CD4-positive, alpha-beta T cell treated with Interleukin-12 subunit alpha and Interleukin-12 subunit beta, for 1 hour (primary cell): ENCODE measurements around the gene CALCOCO2.
A peak's percentile ranks its signal among the peaks of the same experiment; 100 is the strongest.
"Not testable (repeated sequence)": the region's sequence is repeated elsewhere in the genome, so short reads cannot be mapped to it uniquely, and the experiment has no call there.

ENCODE experiments used
- DNase-seq: peaks from one replicate; pipeline ENCODE4 v3.0.0-alpha.2; 2020

The CALCOCO2 gene, protein sequence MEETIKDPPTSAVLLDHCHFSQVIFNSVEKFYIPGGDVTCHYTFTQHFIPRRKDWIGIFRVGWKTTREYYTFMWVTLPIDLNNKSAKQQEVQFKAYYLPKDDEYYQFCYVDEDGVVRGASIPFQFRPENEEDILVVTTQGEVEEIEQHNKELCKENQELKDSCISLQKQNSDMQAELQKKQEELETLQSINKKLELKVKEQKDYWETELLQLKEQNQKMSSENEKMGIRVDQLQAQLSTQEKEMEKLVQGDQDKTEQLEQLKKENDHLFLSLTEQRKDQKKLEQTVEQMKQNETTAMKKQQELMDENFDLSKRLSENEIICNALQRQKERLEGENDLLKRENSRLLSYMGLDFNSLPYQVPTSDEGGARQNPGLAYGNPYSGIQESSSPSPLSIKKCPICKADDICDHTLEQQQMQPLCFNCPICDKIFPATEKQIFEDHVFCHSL

DNA sequence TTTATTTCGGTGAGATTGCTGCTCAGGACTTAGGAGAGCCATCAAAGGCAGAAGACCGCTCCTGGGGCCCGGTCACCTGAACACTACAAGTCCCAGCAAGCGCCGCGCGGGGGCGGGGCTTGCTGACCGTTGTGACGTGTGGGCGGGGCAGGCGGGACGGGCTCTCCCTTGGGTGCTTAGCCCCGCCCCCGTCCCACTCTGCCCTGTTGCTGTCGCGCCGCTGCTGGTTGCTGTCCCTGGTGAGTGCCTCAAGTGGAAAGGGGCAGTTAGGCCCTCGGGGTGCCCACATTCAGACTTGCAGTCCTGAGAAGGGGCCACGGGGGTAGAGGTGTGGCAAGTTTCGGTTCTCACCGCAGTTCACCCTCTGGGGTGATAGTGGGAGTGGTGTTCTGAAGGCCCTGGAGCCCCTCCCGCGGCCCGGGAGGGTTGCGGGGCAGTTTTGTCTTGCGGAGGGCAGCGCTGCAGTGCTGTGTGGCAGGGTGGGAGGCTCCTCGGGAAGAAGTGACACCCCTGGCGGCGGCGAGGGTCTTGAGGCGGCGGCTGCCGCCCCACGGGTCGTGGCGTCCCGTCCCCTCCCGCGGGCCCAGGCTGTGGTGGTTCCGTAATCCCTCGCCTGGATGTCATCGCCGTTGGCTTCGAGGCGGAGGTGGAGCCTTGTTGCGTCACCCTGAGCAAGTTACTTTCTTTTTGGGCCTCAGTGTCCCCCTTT is at the start of gene CALCOCO2:
CALCOCO2 (plus strand) TSS at position 196 of the 709 bp plus-strand sequence. CDS start 10,673 bp downstream, outside the sequence.
- DNase-seq, result peak; percentile 92

DNA sequence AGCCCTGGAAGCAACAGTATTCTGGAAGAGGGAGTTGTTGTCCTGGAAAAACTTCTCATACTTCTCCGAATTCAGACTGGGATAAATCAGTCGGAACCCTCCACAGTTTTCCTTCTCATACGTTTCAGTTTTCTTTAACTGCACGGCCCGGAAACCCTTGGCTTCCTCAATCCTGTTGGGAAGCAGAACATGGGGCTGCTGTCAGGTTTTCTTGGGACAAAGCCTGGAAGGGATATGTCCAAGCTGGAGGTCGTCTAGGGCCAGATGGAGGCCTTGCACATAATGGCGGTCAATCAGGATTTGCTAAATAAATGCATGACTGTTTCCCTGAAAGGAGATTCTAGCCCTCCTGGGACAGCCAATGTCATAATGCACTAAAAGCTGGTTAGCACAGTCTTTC is 43.0 kb upstream of the CALCOCO2 start:
- no peak for DNase-seq

DNA sequence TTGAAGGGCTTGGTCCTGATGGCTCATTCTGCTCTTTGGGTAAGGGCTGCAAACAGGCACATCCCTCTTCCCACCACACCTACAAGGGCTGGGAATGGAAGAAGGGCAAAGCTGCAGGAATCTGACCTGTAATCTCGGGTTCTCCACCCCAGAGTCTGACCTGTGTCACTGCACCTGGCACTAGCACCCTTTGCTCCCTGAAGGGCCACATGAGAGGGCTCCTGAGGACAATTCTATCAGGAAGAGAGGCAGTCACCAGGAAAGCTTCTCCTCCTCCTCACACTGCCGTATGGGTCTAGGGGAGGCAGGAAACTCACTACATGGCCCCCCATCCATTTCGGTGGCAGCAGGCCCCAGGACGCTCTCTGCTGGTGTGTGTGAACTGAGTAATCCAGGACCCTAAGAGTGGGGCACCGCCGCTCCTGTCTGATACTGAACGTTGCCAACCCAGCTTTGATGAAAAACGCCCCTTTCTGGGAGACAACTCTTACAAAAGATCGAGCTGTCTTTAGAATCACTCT is 40.2 kb upstream of the CALCOCO2 start:
- no peak for DNase-seq

DNA sequence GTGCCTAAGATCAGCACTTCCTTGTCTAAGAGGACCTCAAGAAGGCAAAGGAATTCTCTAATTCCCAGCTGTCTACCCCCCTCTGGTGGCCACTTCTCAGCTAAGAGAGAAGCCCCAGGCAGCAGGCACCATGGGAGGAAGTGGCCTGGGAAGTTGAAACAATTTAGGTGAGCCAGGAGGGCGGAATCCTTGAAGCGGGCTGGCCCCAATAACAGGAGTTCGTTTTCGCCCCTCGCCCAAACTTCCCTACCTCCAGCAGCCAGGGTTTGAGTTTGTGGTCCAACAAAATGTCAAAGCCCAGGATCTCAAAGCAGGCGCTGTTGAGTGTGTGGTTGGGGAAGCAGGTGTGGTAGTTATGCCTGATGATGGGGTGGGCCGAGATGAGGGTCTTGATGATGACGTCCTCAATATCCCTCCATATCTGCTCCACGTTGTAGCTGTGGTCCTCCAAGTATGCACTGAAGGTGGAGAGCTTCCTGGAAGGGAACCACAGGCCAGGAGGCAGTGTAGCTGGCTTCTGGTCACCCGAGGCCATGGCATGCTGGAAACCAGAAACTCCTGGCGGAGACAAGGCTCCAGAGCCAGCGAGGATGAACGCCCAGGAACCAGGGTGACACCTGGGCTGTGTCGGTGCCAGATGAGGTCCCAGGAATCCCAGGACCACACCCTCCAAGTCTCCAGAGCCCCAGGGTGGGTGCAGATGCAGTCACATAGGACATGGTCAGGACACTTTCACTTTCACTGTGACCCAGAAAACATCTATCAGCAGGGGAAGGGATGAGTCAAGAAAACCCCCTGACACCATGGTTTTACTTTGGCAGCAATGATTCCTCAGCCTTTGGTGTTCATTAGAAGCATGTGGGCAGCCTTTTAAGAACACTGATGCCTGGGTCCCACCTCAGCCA is 39.5 kb upstream of the CALCOCO2 start:
- peak; percentile 18 for DNase-seq

DNA sequence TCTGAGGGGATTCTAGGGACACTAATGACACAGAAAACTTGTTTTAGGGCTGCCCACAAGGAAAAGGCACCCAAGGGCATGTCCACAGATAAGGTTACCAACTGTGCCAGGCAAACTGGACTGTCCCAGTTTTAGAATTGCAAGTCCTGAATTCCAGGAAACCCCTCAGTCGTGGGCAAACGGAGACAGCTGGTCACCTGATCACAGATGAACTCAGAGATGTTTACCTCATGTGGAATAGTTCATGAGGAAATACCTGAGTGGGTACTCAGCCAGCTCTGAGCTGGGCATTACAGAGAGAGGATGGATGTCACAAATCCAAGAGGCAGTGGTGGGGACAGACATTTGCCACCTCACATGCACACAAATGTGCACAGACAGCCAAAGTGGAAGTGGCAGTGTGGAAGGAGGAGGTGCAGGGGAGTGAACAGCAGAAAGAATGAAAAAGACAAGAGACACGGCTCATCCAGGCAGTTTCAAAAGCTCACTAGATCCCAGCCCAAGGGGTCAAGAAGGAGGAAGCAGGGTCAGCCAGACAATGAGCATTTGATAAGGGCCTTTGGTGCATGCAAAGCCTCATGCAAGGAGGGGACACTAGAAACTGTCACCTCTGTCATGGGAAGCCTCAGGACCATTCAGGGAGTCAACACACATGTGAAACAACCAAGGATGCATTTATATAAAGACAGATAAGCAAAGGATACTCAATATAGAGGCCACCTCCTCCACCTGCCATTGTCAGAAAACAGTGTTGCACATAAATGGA is 38.6 kb upstream of the CALCOCO2 start:
- DNase-seq, result no peak

DNA sequence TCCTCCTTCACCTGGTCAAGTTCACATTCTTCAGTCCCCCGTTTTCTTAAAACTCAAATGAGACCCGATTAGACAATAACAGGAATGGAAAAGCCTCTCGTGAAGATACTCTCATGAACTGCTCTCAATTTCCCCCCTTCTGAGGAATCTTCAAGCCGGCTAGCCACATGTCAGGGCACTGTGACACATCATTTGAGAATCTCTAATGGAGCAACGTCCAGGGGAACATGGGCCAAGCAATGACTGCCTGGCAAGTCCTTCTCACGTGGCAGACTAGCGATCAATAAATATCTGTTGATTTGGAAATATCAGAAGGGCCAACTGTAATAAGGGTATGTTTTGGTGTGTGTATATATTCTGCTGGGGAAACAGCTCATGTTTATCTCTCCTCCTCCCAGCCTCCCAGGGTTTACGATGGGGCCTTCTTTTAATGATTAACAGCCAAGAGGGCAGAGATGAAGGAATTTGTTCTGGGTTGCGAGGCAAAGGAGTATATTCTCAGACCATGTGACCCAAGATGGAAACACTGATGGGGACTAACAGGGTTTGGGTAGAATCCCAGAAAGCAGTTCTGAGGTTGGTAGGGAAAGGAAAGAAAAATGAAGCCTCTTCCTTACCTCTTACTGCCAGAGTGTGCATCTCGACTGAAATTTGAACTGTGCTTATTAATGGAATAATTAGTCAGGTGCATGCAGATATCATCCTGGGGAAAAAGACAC is 35.2 kb upstream of the CALCOCO2 start:
- no peak for DNase-seq

DNA sequence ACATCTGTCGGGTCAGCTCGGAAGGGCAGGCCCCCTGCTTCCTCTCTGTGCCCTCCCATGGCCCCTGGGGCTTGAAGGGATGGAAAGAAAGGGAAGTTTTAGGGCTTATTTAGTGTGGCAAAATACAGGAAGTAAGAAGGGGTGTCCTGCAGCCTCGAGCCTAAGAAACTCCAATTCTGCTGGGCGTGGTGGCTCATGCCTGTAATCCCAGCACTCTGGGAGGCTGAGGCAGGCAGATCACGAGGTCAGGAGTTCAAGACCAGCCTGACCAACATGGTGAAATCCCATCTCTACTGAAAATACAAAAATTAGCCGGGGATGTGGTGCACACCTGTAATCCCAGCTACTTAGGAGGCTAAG is 34.7 kb upstream of the CALCOCO2 start:
- DNase-seq, result not testable (repeated sequence)

DNA sequence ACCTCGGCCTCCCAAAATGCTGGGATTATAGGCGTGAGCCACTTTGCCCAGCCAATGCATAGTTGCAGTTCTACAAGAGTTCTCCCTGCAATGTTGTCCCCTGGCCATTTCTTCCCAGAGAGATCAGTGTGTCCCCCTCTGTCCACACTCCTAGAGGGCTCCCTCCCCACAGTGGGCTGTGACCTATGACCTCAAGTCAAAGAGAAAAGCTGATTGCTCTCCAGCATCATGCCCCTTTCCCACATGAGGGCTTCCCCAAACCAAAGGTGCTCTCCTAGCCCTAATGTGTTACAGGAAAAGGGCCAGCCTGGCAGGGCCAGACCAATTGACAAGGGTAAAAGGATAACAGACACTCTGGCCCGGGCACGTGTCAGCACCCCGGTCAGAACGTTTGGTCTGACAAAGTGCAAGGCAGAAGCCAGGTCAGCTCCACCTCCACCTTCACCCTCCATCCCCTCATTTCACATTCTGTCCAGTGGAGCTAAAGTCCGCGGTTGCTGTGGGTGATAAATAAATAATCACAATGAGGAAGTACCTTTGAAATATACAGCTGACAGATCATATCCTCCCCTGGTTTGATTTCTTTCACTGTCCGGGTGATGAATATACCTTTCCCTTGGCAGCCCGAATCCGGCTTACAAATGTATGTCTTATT is 31.6 kb upstream of the CALCOCO2 start:
- no peak for DNase-seq

DNA sequence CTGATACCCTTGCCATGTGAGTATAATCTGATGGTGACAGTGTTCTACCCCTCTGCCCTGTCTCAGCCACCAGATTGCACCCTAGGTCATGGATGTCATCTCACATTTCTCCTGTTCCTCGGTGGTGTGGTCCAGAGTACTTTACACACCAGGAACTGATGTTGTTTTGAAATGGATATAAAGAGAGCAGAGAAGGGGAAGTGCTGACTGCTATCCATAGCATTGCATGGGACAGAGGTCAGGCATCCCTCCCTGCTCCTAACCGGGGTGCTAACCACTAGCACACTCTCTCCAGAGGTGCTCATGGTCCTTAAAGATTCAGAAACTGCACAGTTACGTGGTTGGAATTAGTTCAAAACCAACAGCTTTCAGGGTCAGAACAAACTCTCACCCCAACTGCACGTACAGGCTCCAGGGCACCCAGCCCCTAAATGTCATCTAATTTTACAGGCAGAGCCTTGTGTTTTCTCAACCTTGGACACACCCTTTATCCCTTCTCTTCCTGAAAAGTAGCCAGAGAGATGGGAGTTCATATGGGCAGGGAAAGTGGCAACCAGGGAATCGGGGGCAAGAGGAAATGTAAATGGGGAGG is 30.1 kb upstream of the CALCOCO2 start:
- DNase-seq, result no peak

DNA sequence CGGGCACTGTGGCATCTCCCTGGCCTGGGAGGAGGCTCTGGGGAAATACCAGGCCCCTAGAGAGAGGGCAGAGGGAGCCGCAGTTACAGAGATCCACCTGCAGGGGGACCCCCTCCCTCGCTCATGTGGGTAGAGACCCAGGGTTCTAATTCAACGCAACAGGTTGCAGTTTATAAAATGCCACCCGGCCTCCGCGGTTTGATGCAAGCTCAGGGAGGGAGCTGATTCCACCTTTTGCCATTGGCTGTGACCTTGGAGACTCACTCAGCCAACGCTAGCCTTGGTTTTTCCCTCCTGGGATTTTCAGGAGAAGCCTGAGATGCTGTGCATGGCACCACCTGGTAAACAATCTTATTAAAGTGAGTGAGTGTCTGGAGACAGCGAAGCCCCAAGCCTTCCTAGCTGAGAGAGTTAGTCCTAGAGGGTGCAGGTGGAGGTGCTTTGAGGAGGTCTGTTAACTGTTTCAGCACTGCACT is 25.9 kb upstream of the CALCOCO2 start:
- peak; percentile 69 for DNase-seq

DNA sequence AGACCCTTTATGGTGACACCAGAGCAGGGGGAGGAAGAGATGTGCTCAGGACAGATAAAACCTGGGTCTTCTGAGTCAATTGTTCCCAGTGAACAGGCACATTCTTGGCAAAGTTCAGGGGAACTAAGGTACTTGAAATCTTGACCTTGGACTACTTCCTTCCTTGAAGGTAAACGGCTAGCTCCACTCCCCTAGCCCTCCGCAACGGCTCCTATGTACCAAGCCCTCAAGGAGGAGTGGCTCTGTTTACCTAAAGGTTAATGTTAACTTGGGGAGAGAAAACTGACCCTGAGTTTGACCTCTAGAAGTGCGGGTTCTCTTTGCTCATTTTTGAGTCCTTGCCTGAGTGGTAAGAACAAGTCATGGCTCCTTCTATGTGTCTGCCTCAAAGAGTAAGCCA is 21.7 kb upstream of the CALCOCO2 start:
- DNase-seq, result no peak

DNA sequence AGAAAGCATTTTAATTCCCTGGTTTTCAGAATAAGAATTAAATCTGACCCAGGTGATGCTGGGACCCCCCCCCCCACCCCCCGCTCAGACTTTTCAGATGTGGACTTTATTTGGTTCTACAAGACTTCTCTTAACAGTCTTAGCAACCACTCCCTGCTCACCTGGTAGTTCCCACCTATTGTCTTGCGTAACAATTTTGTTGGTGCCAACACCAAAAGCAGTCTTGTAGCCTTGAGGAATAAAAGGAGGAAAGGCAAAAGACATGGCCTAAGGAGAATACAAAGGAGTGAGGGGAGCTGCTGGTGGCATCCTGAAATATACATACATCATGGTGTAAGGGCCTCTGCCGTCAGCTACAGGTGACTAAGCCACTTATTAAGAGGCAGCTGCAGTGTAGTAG is 18.8 kb upstream of the CALCOCO2 start:
- DNase-seq, result no peak

DNA sequence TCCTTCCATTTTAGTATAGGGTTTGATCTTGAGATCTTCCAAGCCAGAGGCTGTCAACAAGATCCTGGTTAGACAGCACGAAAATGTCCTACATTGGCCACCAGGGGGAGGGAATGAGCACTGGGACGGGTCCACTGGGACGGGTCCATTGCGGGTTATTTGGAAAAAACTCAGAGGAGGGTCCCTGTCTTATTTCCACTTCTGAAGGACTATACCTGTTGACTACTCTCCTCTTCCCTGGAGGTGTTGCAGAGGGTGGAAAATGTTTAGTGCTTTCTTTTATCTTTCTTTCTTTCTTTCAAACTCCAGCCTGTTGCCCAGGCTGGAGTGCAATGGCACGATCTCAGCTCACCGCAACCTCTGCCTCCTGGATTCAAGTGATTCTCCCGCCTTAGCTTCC is 16.3 kb upstream of the CALCOCO2 start:
- DNase-seq, result peak; percentile 69

DNA sequence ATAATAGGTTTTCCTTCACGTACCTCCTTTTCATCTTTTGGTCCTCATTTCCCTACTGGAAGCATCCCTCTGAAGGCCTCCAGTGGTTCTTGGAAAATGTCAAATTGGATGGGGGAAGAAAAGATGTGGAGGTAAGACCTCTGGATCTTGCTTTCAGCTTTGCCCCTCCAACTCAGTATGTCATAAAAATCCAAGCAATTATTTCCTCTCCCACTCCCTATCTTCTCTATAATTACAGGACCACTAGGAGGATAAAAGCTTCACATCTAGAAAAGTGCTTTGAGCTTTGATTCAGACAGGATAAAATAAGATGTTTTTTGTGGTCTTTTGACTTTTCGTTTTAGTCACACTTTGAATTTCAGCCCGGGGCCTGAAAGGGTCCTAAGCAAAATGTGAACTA is 15.5 kb upstream of the CALCOCO2 start:
- no peak for DNase-seq

DNA sequence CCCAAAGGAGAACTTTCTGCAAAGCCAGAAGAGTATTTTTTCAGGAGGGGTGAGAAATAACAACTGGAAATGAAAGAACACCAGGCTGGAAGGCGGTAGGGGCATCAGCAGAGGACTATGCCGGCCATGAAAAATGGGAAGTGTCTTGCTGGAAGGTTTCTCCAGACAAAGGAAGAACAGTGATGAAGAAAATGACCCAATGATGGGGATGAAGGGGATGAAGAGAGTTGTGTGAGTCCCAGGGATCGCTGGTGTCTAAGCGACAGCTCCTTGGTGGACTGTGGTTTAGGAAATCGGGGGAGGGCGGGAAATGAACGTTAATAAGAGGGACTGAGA is 14.4 kb upstream of the CALCOCO2 start:
- DNase-seq, result no peak

DNA sequence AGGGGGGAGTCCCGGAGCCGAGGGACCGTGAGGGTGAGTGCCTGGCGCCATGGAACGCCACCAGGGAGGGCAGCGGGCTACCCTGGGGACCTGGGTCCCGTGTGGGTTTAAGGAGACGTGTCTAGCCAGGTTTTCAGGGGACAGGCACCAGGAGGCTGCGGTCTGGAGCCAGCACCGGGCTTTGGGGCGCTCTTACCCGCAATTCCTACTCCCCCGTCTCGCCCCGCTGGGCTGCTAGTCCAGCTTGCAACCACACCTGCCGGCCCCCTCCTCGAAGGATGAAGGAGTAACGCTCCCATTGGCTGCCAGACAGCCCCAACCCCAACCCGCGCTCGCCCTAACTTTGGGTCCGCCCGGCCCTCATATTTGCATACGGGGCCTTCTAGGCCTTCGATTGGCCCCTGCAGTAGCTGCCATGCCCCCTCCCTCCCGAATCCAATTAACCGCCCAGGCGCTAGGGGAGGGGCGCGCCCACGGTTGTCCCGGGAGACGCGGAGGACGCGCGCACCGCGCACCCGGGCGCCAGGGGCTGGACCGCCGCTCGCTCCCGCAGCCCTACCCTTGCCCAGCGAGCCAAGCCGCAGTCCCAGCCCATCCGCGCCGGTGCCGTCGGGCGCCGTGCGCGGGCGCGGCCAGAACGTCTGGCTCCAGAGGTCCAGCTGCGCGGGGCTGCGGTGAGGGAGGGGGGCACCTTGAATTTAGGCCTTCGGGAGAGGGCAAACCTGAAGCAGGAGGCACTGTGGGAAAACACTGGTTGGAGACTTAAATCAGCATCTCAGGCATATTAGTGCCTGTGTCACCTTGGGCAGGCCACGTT is 13.9 kb upstream of the CALCOCO2 start, which contains the start of gene TTLL6:
TTLL6 (minus strand) TSS at position 456 of the 817 bp plus-strand sequence; CDS start at position 299, 157 bp downstream.
- peak; percentile 83 for DNase-seq

DNA sequence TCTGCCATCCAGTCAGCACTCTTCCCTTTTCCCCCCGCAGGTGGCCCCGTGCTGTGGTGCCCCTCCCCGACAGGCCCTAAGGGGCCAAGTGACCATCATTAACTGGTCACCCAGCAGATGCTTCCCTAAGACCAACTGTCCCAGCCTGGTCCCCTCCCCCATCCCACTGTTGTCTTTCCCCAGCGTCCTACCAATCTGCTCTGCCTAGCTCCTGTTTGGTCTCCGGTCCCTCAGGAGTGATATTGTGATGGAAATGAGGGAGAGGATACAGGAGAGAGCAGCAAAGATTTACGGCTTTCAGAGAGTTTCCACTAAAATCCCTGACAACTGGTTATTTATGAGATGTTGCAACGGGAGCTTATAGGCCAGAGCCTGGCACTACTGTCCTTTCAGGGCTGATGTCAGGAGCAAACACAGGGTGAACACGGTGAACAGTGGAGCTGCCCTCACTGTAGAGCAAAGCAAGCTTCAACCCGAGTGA is 12.4 kb upstream of the CALCOCO2 start:
- no peak for DNase-seq

DNA sequence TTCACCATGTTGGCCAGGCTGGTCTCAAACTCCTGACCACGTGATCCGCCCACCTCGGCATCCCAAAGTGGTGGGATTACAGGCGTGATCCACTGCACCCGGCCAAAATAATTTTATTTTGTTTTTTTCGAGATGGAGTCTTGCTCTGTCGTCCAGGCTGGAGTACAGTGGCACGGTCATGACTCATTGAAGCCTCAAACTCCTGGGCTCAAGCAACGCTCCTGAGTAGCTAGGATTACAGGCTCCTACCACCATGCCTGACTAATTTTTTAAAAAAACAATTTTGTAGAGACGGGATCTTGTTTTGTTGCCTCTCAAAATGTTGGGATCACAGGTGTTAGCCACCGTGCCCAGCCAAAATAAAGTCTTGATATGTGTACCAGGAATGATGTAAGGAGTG is 11.4 kb upstream of the CALCOCO2 start:
- no peak for DNase-seq

DNA sequence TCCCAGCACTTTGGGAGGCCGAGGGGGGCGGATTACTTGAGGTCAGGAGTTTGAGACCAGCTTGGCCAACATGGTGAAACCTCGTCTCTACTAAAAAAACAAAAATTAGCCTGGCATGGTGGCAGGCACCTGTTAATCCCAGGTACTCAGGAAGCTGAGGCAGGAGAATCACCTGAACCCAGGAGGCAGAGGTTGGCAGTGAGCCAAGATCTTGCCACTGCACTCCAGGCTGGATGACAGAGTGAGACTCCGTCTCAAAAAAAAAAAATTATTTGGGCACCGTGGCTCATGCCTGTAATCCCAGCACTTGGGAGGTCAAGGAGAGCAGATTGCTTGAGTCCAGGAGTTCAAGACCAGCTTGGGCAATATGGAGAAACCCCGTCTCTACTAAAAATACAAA is 9.9 kb upstream of the CALCOCO2 start:
- DNase-seq, result not testable (repeated sequence)
